ENCODE data around the gene ANLN. TPM values are rescaled to one million over a fixed set of nuclear protein-coding genes. Genes with fewer than 3 reads are reported as not detected.

The ANLN gene
- total and polyA plus RNA-seq, 2 experiments from 2014 or later, result 26.9 to 66.7 TPM

DNA sequence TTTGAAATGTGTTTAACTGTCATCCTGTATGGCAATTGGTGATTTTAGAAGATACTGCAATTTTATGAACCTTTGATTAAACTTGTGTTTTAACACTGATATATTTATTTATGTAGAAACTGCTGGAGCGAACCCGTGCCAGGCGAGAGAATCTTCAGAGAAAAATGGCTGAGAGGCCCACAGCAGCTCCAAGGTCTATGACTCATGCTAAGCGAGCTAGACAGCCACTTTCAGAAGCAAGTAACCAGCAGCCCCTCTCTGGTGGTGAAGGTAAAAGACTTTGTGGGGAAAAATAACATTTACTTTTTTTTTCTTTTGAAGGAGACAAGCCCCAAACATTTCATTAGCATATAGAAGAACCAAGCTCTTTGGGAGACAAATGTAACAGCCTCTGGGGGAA, 6.5 kb downstream of the ANLN start (continued):
- TF ChIP-seq, protein P1, sequence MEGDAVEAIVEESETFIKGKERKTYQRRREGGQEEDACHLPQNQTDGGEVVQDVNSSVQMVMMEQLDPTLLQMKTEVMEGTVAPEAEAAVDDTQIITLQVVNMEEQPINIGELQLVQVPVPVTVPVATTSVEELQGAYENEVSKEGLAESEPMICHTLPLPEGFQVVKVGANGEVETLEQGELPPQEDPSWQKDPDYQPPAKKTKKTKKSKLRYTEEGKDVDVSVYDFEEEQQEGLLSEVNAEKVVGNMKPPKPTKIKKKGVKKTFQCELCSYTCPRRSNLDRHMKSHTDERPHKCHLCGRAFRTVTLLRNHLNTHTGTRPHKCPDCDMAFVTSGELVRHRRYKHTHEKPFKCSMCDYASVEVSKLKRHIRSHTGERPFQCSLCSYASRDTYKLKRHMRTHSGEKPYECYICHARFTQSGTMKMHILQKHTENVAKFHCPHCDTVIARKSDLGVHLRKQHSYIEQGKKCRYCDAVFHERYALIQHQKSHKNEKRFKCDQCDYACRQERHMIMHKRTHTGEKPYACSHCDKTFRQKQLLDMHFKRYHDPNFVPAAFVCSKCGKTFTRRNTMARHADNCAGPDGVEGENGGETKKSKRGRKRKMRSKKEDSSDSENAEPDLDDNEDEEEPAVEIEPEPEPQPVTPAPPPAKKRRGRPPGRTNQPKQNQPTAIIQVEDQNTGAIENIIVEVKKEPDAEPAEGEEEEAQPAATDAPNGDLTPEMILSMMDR (conservative IDR thresholded peaks at IDR 0.05; ENCODE audit: low read depth in 2 of 2), result no peak
- no peak for TF ChIP-seq ZNF331 (CRISPR knock-in tag; IDR thresholded peaks at IDR 0.05; ENCODE audit: low read depth)

- DNase-seq (ENCODE audit: low spot score), result no peak
- H3K4me1 Mint-ChIP-seq, result peaks cover under 1% of the 10 kb centered on the region
- Histone ChIP-seq H3F3A (replicated peaks; ENCODE audit: low read depth) (no peaks in the 10 kb centered on the region), H2AFZ (no peak overlapping the region), H3K36me3 (ENCODE audit: insufficient read depth) (peaks cover 12% of the 10 kb centered on the region; the same call in 1 of the 2 replicates), H3K4me2 (no peak overlapping the region), H3K4me1 (ENCODE audit: insufficient read depth) (peaks cover 2% of the 10 kb centered on the region; the same call in 1 of the 2 replicates), H3K79me2 (replicated peaks; ENCODE audit: insufficient read depth) (peaks cover 15% of the 10 kb centered on the region), H3K9me2 (ENCODE audit: insufficient read depth) (no peaks in the 10 kb centered on the region), H3K27ac (ENCODE audit: low read depth) (no peak overlapping the region), H3K27me3 (ENCODE audit: insufficient read depth) (no peaks in the 10 kb centered on the region), H3K4me3 (no peak overlapping the region), H4K20me1 (replicated peaks; ENCODE audit: insufficient read depth) (no peaks in the 10 kb centered on the region)
- no peak overlapping the region for H3K4me3 Mint-ChIP-seq
- no peak for ATAC-seq
- no peaks in the 10 kb centered on the region for H3K27me3 Mint-ChIP-seq (ENCODE audit: insufficient read depth, low read depth, poor library complexity)
- H3K27ac Mint-ChIP-seq, result no peak overlapping the region
- peaks cover 76% of the 10 kb centered on the region for H3K36me3 Mint-ChIP-seq (ENCODE audit: low read depth)
- TF ChIP-seq ZNF114 (CRISPR knock-in tag; IDR thresholded peaks at IDR 0.05) (no peak), ZNF462 (CRISPR knock-in tag; IDR thresholded peaks at IDR 0.05) (no peak), EZH2phosphoT487 (IDR thresholded peaks at IDR 0.05; ENCODE audit: unreplicated experiment) (no peak), NANOG (IDR thresholded peaks at IDR 0.05; ENCODE audit: borderline replicate concordance) (no peak), CREB1 (CRISPR knock-in tag; IDR thresholded peaks at IDR 0.05; ENCODE audit: low read depth) (no peak), JUNB (IDR thresholded peaks at IDR 0.05; ENCODE audit: unreplicated experiment) (no peak), STAT1 (IDR thresholded peaks at IDR 0.05; ENCODE audit: unreplicated experiment) (no peak), ETS1 (IDR thresholded peaks at IDR 0.05) (no peak)
- TF ChIP-seq, protein P2, sequence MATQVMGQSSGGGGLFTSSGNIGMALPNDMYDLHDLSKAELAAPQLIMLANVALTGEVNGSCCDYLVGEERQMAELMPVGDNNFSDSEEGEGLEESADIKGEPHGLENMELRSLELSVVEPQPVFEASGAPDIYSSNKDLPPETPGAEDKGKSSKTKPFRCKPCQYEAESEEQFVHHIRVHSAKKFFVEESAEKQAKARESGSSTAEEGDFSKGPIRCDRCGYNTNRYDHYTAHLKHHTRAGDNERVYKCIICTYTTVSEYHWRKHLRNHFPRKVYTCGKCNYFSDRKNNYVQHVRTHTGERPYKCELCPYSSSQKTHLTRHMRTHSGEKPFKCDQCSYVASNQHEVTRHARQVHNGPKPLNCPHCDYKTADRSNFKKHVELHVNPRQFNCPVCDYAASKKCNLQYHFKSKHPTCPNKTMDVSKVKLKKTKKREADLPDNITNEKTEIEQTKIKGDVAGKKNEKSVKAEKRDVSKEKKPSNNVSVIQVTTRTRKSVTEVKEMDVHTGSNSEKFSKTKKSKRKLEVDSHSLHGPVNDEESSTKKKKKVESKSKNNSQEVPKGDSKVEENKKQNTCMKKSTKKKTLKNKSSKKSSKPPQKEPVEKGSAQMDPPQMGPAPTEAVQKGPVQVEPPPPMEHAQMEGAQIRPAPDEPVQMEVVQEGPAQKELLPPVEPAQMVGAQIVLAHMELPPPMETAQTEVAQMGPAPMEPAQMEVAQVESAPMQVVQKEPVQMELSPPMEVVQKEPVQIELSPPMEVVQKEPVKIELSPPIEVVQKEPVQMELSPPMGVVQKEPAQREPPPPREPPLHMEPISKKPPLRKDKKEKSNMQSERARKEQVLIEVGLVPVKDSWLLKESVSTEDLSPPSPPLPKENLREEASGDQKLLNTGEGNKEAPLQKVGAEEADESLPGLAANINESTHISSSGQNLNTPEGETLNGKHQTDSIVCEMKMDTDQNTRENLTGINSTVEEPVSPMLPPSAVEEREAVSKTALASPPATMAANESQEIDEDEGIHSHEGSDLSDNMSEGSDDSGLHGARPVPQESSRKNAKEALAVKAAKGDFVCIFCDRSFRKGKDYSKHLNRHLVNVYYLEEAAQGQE (IDR thresholded peaks at IDR 0.05; ENCODE audit: unreplicated experiment), result no peak
- H3K9me3 Mint-ChIP-seq, result peaks cover 7% of the 10 kb centered on the region; the same call in 2 of the 3 replicates
These were observed 10.4 kb downstream of the ANLN start for GRCh38 chr7:36400036-36400435.
